CD8-positive, alpha-beta memory T cell (primary cell): ENCODE data around the gene CCDC50. TPM values are rescaled to one million over a fixed set of nuclear protein-coding genes. Genes with fewer than 3 reads are reported as not detected.

Experiments used
- CTCF ChIA-PET: fragments of 350-600 bp; sonication (Branson Sonifier 250); formaldehyde crosslinking; loops from one replicate; lab custom pipeline; 2021; ENCODE audit warnings: antibody characterized with exemption; lab: Charles Lee
- POLR2A ChIA-PET: fragments of 350-600 bp; sonication (Branson Sonifier 250); formaldehyde crosslinking; loops from one replicate; lab custom pipeline; 2021; ENCODE audit warnings: antibody characterized with exemption; lab: Charles Lee
- DNase-seq, 5 donors: peaks; one replicate each; pipeline versions ENCODE4 v3.0.0 to v3.0.0-alpha.2; 2020 to 2022; ENCODE audit warnings: mixed read lengths in 1 of 5
- H3K27ac ChIP-seq: one replicate; pipeline ENCODE4 v1.7.0; 2013; ENCODE audit warnings: low read depth, mild to moderate bottlenecking, low read length, moderate library complexity
- H3K27me3 ChIP-seq: 2 replicates; pipeline ENCODE4 v1.7.0; 2013; ENCODE audit warnings: low read length, mild to moderate bottlenecking; ENCODE audit not compliant: insufficient read depth, poor library complexity, severe bottlenecking
- H3K36me3 ChIP-seq: 2 replicates; pipeline ENCODE4 v1.7.0; 2013; ENCODE audit warnings: mild to moderate bottlenecking, low read length, moderate library complexity; ENCODE audit not compliant: insufficient read depth
- H3K4me1 ChIP-seq: 2 replicates; pipeline ENCODE4 v1.7.0; 2013; ENCODE audit warnings: mild to moderate bottlenecking, low read length, moderate library complexity; ENCODE audit not compliant: insufficient read depth
- H3K4me3 ChIP-seq: 2 replicates; pipeline ENCODE4 v1.7.0; 2013; ENCODE audit warnings: mild to moderate bottlenecking, low read length
- H3K9me3 ChIP-seq: 2 replicates; pipeline ENCODE4 v1.7.0; 2013; ENCODE audit warnings: mild to moderate bottlenecking, low read length
- H3K27ac Mint-ChIP-seq, 8 donors: one replicate each; pipeline ENCODE4 v1.8.0; 2020 to 2021; ENCODE audit warnings: mixed read lengths in 8 of 8, mild to moderate bottlenecking in 6 of 8, inconsistent platforms in 3 of 8, moderate library complexity in 3 of 8
- H3K27me3 Mint-ChIP-seq, 2 donors: one replicate each; pipeline ENCODE4 v1.8.0; 2020 to 2021; ENCODE audit warnings: mixed read lengths in 2 of 2, mild to moderate bottlenecking in 1 of 2, moderate library complexity in 1 of 2
- H3K36me3 Mint-ChIP-seq, 3 donors: one replicate each; pipeline ENCODE4 v1.8.0; 2020 to 2021; ENCODE audit warnings: mixed read lengths in 3 of 3, inconsistent platforms in 1 of 3, mild to moderate bottlenecking in 1 of 3
- H3K4me1 Mint-ChIP-seq, 3 donors: one replicate each; pipeline ENCODE4 v1.8.0; 2020 to 2021; ENCODE audit warnings: mixed read lengths in 3 of 3, inconsistent platforms in 1 of 3, mild to moderate bottlenecking in 1 of 3
- H3K4me3 Mint-ChIP-seq, 7 donors: one replicate each; pipeline ENCODE4 v1.8.0; 2020 to 2021; ENCODE audit warnings: mixed read lengths in 7 of 7, mild to moderate bottlenecking in 6 of 7, moderate library complexity in 4 of 7, inconsistent platforms in 2 of 7
- H3K9me3 Mint-ChIP-seq, 5 donors: one replicate each; pipeline ENCODE4 v1.8.0; 2020 to 2022; ENCODE audit warnings: mixed read lengths in 5 of 5, mild to moderate bottlenecking in 3 of 5, moderate library complexity in 2 of 5, inconsistent platforms in 1 of 5
- polyA plus RNA-seq: library from polyadenylated mRNA; unstranded; fragments of 300-500 nt; fragmentation: Illumina TruSeq; gene quantifications from one replicate; pipeline ENCODE4 v1.2.3, GENCODE V29; 2021
- total RNA-seq, 2 experiments: library from RNA; stranded (reverse); gene quantifications; one replicate each; pipeline ENCODE4 v1.2.3, GENCODE V29; 2021

Gene CCDC50
- total and polyA plus RNA-seq, 3 experiments from 2014 or later, result 7.9 to 13.0 (median 11.9) TPM

- Mint-ChIP-seq H3K4me1 (no peaks in the 10 kb centered on the region), H3K4me3 (no peak overlapping the region), H3K9me3 (peaks cover 0 to 3% (median 0%) of the 10 kb centered on the region in 5 donors), H3K36me3 (peaks cover 0 to 4% (median 3%) of the 10 kb centered on the region in 3 donors), H3K27ac (no peak overlapping the region), H3K27me3 (no peaks in the 10 kb centered on the region)
- no peaks in the 10 kb centered on the region for H3K36me3 ChIP-seq
- no peak overlapping the region for H3K27ac ChIP-seq
- H3K9me3 ChIP-seq, result no peaks in the 10 kb centered on the region
- H3K27me3 ChIP-seq, result no peaks in the 10 kb centered on the region
- H3K4me3 ChIP-seq, result no peak overlapping the region
- DNase-seq, result no peak
- no peaks in the 10 kb centered on the region for H3K4me1 ChIP-seq
- POLR2A ChIA-PET, result no interaction called here
- CTCF ChIA-PET, result no interaction called here
These were observed 62.9 kb downstream of the CCDC50 start for GRCh38 chr3:191391861-191392808.

GRCh38 chr3:191393146-191393545, 64.0 kb downstream of the CCDC50 start:
- Mint-ChIP-seq H3K27me3 (no peaks in the 10 kb centered on the region), H3K27ac (no peak overlapping the region), H3K9me3 (peaks cover 0 to 3% (median 0%) of the 10 kb centered on the region in 5 donors), H3K4me3 (no peak overlapping the region), H3K36me3 (peaks cover 0 to 4% (median 3%) of the 10 kb centered on the region in 3 donors), H3K4me1 (no peaks in the 10 kb centered on the region)
- ChIA-PET POLR2A (no interaction called here), CTCF (no interaction called here)
- Histone ChIP-seq H3K4me1 (no peaks in the 10 kb centered on the region), H3K36me3 (no peaks in the 10 kb centered on the region), H3K4me3 (no peak overlapping the region), H3K9me3 (no peaks in the 10 kb centered on the region), H3K27ac (no peak overlapping the region), H3K27me3 (no peaks in the 10 kb centered on the region)
- no peak for DNase-seq

- Mint-ChIP-seq H3K4me1 (no peaks in the 10 kb centered on the region), H3K9me3 (peaks cover 0 to 3% (median 1%) of the 10 kb centered on the region in 5 donors), H3K27me3 (no peaks in the 10 kb centered on the region), H3K27ac (no peak overlapping the region), H3K4me3 (no peak overlapping the region), H3K36me3 (no peaks in the 10 kb centered on the region)
- Histone ChIP-seq H3K9me3 (no peaks in the 10 kb centered on the region), H3K36me3 (no peaks in the 10 kb centered on the region), H3K4me3 (no peak overlapping the region), H3K4me1 (no peaks in the 10 kb centered on the region), H3K27ac (no peak overlapping the region), H3K27me3 (no peaks in the 10 kb centered on the region)
- DNase-seq, result no peak
- ChIA-PET CTCF (no interaction called here), POLR2A (no interaction called here)
These were observed 68.6 kb downstream of the CCDC50 start for GRCh38 chr3:191397771-191398170.

GRCh38 chr3:191398607-191399006, 69.4 kb downstream of the CCDC50 start:
- no peak overlapping the region for H3K4me3 Mint-ChIP-seq
- ChIA-PET CTCF (no interaction called here), POLR2A (no interaction called here)
- no peaks in the 10 kb centered on the region for H3K4me1 ChIP-seq
- no peaks in the 10 kb centered on the region for H3K27me3 ChIP-seq
- H3K36me3 ChIP-seq, result no peaks in the 10 kb centered on the region
- no peak for DNase-seq
- no peaks in the 10 kb centered on the region for H3K36me3 Mint-ChIP-seq
- no peaks in the 10 kb centered on the region for H3K4me1 Mint-ChIP-seq
- no peaks in the 10 kb centered on the region for H3K9me3 ChIP-seq
- no peak overlapping the region for H3K27ac ChIP-seq
- no peak overlapping the region for H3K4me3 ChIP-seq
- H3K9me3 Mint-ChIP-seq, result peaks cover 0 to 3% (median 1%) of the 10 kb centered on the region in 5 donors
- no peak overlapping the region for H3K27ac Mint-ChIP-seq
- no peaks in the 10 kb centered on the region for H3K27me3 Mint-ChIP-seq

- Histone ChIP-seq H3K9me3 (no peaks in the 10 kb centered on the region), H3K4me3 (no peak overlapping the region), H3K27ac (no peak overlapping the region), H3K36me3 (no peaks in the 10 kb centered on the region), H3K27me3 (no peaks in the 10 kb centered on the region), H3K4me1 (no peaks in the 10 kb centered on the region)
- no peaks in the 10 kb centered on the region for H3K27me3 Mint-ChIP-seq
- no peak overlapping the region for H3K27ac Mint-ChIP-seq
- peaks cover 0 to 3% (median 3%) of the 10 kb centered on the region in 5 donors for H3K9me3 Mint-ChIP-seq
- DNase-seq, result no peak
- ChIA-PET CTCF (no interaction called here), POLR2A (no interaction called here)
- H3K36me3 Mint-ChIP-seq, result no peaks in the 10 kb centered on the region
- H3K4me3 Mint-ChIP-seq, result no peak overlapping the region
- no peaks in the 10 kb centered on the region for H3K4me1 Mint-ChIP-seq
These were observed 70.7 kb downstream of the CCDC50 start for GRCh38 chr3:191399918-191400317.

GRCh38 chr3:191401775-191402357, 72.7 kb downstream of the CCDC50 start:
- Histone ChIP-seq H3K36me3 (no peaks in the 10 kb centered on the region), H3K4me1 (no peaks in the 10 kb centered on the region), H3K27me3 (no peaks in the 10 kb centered on the region), H3K4me3 (no peak overlapping the region), H3K9me3 (no peaks in the 10 kb centered on the region), H3K27ac (no peak overlapping the region)
- CTCF ChIA-PET, result no interaction called here
- Mint-ChIP-seq H3K27me3 (no peaks in the 10 kb centered on the region), H3K9me3 (peaks cover 2 to 11% (median 3%) of the 10 kb centered on the region in 5 donors), H3K4me1 (no peaks in the 10 kb centered on the region), H3K36me3 (no peaks in the 10 kb centered on the region), H3K4me3 (no peak overlapping the region), H3K27ac (no peak overlapping the region)
- POLR2A ChIA-PET, result no interaction called here
- DNase-seq, result no peak

- H3K27ac ChIP-seq, result no peak overlapping the region
- CTCF ChIA-PET, result no interaction called here
These were observed 80.7 kb downstream of the CCDC50 start for GRCh38 chr3:191409791-191410359.

GRCh38 chr3:191412759-191413158, 83.6 kb downstream of the CCDC50 start:
- Mint-ChIP-seq H3K9me3 (peaks cover 0 to 12% (median 9%) of the 10 kb centered on the region in 5 donors), H3K4me1 (no peaks in the 10 kb centered on the region), H3K4me3 (no peak overlapping the region), H3K36me3 (no peaks in the 10 kb centered on the region), H3K27ac (no peak overlapping the region), H3K27me3 (no peaks in the 10 kb centered on the region)
- no peak overlapping the region for H3K27ac ChIP-seq
- no peaks in the 10 kb centered on the region for H3K9me3 ChIP-seq
- H3K27me3 ChIP-seq, result no peaks in the 10 kb centered on the region
- no peaks in the 10 kb centered on the region for H3K36me3 ChIP-seq
- no peaks in the 10 kb centered on the region for H3K4me1 ChIP-seq
- H3K4me3 ChIP-seq, result no peak overlapping the region
- CTCF ChIA-PET, result no interaction called here
- no peak for DNase-seq
- POLR2A ChIA-PET, result no interaction called here

More at GRCh38 chr3:191409791-191410359, 80.7 kb downstream of the CCDC50 start:
- Histone ChIP-seq H3K36me3 (no peaks in the 10 kb centered on the region), H3K27me3 (no peaks in the 10 kb centered on the region), H3K4me3 (no peak overlapping the region), H3K9me3 (no peaks in the 10 kb centered on the region), H3K4me1 (no peaks in the 10 kb centered on the region)
- Mint-ChIP-seq H3K4me1 (no peaks in the 10 kb centered on the region), H3K27me3 (no peaks in the 10 kb centered on the region), H3K4me3 (no peak overlapping the region), H3K27ac (no peak overlapping the region), H3K36me3 (no peaks in the 10 kb centered on the region), H3K9me3 (peaks cover 0 to 22% (median 9%) of the 10 kb centered on the region in 5 donors)
- DNase-seq, result no peak
- POLR2A ChIA-PET, result no interaction called here
